Measurements from ENCODE around the gene SPRYD3.

SPRYD3 gene

DNA sequence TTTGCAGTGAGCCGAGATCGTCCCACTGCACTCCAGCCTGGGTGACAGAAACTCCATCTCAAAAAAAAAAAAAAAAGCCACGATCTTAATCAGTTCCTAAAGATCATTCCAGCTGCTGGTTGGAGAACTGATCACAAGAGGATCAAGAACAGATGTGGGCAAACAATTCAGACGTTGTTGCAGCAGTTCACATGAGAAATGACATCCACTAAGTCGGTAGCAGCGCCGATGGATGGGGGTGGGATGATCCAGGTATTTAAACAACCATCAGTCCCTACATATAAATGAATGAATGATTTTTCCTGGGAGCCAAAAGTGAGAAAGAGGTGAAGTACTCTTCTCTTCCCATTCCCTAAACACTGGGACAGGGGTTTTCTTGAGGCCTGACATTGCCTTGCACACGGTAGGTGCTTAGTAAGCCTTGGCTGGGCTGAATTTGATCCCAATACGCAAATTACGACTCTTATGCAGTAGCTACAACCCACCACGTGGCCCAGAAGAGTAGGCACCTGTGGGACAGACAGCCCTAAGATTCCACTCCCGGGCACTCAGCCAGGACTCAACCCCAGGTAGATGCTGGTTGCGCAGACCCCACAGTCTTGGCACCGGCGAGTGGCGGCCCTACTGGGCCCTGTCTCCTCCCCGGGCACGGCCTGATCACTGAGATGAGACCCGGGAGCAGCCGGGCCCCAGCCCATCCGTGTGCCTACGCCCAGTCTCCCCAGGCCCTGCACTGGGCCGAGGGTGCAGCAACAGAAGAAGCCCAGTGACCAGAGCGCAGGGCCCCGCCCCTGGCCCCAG, 565 bp downstream of the SPRYD3 start:
- no peak for DNase-seq (ENCODE audit: low read depth)

GRCh38 chr12:53077030-53077429, 2.2 kb downstream of the SPRYD3 start:
- DNase-seq (ENCODE audit: low read depth), result no peak

DNA sequence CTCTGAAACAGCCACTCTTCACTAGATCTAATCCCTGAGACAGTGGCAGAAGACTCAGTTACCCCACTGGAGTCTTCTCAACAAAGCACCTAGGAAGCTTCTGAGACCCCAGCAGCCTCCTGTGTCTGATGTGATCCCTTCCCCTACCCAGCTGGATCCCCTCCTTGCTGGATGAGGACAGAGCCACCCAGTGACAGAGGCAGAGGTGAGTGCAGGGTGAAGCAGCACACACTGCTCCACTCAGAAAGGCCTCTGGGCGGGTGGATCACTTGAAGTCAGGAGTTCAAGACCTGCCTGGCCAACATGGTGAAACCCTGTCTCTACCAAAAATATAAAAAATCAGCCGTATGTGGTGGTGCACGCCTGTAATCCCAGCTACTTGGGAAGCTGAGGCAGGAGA, 2.7 kb downstream of the SPRYD3 start:
- no peak for DNase-seq (ENCODE audit: low read depth)

DNA sequence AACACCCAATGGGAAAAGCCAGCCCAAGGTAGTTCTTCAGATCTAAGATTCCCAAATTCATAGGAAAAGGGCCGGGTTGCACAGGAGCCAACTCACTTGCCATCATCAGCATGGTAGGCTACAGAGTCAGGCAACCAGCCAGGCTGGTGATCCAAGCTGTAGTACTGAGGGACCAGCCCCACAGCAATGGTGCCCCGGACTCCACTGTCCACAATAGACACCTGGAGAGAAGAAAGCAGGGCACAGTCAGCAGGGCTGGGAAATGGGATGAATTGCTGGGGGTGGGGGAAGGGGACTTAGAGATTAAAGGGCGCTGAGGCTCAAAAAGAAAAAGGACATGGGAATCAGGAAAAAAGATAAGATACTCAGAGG, 4.2 kb downstream of the SPRYD3 start:
- DNase-seq (ENCODE audit: low read depth), result no peak

- no peak for DNase-seq (ENCODE audit: low read depth)
These were observed 4.7 kb downstream of the SPRYD3 start for GRCh38 chr12:53074283-53074998.

- no peak for DNase-seq (ENCODE audit: low read depth)
These were observed 5.3 kb downstream of the SPRYD3 start for GRCh38 chr12:53073881-53074280.

GRCh38 chr12:53071591-53072551, 7.3 kb downstream of the SPRYD3 start:
- DNase-seq (ENCODE audit: low read depth), result no peak

- no peak for DNase-seq (ENCODE audit: low read depth)
These were observed 8.2 kb downstream of the SPRYD3 start for GRCh38 chr12:53070877-53071492.

DNA sequence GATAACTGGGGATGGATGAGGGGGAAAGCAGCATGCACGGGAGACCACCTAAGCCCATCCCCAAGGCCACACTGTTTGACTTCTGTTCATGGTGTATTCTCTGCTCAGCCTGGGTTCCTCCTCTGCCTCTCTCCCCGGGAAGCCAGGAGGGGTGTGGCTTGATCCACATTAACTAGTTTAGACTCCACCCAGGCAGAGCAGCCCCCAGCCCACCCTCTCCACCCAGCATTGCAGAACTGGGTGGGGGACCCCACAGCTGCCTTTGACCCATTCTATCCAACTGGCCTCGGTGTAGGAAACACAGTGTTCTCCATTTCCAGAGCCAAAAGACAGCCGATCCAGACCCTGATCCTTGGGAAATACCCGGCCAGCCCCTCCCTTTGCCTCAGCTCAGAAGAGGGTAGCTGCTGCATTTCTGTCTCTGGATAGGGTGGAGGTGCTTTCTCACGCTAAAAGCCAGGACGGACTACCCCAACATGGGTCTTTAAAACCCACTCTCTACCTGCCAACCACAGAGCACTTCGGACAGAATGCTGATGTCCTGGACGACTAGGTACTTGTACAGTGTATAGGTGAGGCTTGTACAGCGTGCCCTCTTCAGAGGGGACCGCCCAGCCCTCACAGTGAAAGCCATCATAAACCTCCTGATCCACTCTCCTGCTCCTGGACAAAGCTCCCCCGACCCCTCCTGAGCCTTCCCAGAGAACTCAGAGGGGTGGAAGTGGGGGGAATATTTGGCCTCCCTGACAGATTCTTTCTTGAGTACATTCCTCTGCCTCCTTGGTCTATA, 9.4 kb downstream of the SPRYD3 start:
- DNase-seq (ENCODE audit: low read depth), result no peak

DNA sequence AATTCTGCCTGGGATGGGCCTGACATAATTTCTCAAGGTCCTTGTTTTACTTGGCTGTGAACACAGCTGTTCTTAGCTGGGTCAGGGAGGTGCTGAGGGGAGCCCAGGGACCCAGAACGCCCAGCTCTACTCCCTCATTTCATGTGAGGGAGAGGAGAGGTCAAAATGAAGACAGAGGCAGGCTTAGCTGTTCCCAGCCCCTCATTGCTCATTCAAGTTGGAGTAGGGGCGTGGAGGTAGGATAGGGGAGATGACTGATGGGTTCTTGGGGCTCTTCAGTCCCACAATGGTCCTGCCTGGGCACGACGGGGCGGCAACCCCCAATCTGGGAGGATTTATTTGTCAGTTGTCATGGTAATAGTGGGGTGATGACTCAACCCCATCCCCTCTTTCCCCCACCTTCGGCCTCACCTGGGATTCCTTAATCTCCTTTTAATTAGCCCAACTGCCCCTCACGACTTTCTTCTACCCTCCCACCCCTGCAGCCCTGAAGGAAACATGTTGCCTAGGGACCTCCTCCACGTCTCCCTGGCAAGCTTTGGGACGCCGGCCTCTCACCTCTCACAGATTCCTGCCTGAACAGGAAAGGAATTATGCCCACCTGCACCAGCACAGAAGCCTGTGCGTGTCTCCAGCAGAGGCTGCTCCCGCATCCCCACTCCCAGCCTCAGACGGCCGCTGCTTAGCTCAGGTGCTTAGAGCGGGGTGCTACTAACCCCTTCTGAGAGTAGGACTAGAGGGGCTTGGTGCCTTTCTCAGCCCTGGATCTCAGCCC, 10.2 kb downstream of the SPRYD3 start:
- no peak for DNase-seq (ENCODE audit: low read depth)

GRCh38 chr12:53067993-53068770, 11.0 kb downstream of the SPRYD3 start:
- DNase-seq (ENCODE audit: low read depth), result no peak

DNA sequence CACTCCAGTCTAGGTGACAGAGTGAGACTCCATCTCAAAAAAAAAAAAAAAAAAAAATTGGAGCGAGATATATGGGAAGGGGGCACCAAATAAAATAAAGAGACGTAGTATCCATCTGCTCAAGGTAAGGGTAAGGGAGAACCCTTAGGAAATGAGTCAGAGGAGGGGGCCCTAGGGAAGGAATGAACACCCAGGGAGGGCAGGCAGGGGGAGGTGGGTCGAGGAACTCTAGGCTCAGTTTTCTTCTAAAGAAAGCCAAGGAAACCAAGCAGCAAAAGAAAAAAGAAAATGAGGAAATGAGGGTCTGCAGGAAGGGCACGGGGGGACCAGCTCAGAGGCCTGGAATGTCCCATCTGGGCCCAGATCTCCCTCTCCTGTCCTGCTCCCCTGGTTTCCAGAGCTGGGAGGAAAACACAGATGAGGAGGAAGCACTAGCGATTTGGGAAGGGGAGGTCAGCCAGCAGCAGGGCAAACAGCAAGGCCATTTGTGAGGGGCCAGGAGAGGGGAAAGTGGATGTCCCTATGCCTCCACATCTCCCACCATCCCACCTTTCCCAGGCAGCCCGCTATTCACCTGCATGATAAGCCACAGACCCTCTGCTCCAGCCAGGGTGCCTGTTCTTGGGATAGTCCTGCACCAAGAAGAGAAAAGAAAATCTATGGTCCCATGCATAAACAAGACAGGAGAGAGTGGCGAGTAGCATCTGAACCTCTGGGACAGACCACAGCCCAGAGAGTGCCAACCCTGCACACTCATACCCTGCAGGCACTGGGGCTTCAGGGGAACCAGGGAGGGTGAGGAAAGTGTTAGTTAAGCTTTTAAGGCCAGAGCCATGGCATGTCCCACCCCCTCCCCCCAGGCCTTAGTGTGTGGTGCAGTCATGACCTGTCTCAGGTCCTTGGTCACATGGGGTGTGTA, 11.9 kb downstream of the SPRYD3 start:
- DNase-seq (ENCODE audit: low read depth), result no peak

DNA sequence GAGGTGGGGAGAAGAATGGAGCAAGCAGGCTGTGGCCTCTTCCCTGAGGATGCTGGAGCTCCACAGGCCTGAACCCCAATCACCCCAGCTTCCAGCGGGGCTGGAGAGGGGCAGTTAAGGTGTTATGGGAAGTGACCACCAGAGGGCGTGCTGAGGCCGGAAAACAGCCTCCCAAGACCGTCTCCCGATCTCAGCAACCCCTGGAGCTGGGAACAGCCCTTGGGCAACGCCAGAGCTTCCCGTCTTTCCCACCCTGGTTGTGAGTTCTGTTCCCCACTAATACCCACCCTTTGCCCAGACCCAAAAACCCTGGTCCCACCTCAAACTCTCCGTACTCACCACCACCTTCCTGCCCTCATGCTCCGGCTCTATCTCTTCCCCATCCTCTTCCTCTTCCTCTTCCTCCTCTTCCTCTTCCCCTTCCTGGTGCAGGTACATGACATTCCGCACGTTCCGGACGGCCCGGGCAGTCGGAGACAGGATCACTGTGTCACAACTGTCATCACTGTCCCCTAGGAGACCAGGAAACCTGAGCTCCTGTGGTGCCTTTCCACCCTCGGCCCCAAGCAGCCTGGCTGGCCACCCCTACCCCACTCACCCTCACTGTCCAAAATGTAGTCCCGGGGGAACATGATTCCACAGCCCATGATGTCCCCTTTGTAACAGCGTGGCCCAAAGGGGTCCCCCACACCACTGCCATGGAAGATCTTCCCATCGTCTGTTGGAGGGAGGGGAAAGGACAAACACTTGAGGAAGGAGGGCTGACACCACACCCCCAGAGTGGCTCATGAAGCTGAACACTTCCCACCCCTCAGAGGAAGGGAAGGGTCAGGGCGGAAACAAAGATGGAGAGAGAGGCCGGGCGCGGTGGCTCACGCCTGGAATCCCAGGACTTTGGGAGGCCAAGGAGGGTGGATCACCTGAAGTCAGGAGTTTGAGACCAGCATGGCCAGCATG, 12.9 kb downstream of the SPRYD3 start:
- peak; percentile 52 for DNase-seq (ENCODE audit: low read depth)

DNA sequence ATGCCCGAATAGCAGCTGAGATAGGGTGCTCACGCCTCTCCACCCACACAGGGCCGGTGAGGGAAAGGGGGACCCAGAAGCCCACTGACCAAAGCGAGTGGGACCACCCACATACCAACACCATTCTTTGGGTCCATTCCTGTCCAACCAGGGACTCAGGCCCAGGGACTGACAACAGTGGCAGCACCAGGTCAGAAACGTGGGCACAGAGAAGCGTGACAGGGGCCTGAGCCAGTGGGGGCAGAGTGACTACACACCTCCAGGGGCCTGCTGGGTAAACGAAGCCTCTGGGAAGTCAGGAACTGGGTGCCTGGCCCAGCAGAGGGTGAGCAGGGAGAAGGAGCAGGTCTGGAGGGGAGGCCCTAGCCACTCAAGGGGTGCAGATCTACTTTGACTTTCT, 13.7 kb downstream of the SPRYD3 start:
- DNase-seq (ENCODE audit: low read depth), result no peak

DNA sequence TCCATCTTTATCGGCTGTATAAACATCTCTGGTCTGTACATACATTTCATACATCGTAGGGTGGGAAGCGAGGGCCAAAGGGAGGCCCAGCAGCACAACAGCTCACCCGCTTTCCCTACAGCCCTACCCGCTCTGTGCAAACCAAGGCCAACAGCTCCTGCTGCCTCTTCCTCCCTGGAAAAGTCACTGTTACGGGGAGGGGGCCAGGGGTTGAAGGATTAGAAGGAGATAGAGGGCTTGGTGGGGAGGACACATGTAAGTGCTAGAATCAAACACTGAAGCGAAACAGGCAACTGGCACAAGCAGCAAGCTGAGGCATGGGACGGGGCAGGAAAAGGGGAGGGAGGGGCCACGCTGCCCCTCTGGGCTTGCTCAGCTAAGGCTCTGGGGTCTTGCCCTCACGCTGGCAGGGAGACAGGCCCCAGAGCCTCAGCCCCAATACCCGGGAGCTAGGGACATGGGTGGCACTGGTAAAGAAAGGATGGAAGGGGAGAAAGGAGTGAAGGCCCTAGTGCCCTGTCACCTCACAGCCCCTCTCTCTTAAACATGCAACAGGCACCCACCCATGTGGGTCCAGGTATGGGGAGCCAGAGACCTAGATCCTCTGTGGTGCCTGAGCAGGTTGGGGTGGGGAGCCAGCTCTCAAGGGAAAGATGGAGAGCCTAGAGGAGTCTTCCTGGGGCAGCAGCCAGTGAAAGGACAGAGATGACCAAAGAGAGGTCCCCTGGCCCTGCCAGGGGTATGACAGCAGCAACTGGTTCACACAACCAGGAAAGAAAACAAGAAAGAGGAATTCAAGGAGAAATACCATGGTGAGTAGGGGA, 14.4 kb downstream of the SPRYD3 start:
- no peak for DNase-seq (ENCODE audit: low read depth)

Data from stimulated activated CD8-positive, alpha-beta memory T cell treated with anti-CD3 and anti-CD28 coated beads, Interleukin-15, amount 100 ng/mL, for 24 hours (primary cell).